MM.1S (cell line): ENCODE measurements around the gene PRR35.

Experiments used
- DNase-seq: peaks from one replicate; pipeline ENCODE4 v3.0.0-alpha.2; 2015
- H2AFZ ChIP-seq: fragments of 300-600 bp; sonication (generic); 2 replicates; pipeline ENCODE4 v1.6.0; 2016; ENCODE audit warnings: antibody characterized with exemption, low read length
- H3F3A ChIP-seq: fragments of 300-600 bp; sonication (generic); 2 replicates; pipeline ENCODE4 v1.6.1; 2016; ENCODE audit warnings: mild to moderate bottlenecking, antibody characterized with exemption, low read length, moderate library complexity, mixed read lengths; ENCODE audit not compliant: insufficient read depth
- H3K27ac ChIP-seq: fragments of 300-600 bp; sonication (generic); 2 replicates; pipeline ENCODE4 v1.5.1; 2016; ENCODE audit warnings: mild to moderate bottlenecking, low read length
- H3K27me3 ChIP-seq: fragments of 300-600 bp; sonication (generic); replicated peaks from 2 replicates; pipeline ENCODE4 v1.6.0; 2016; ENCODE audit warnings: low read length; ENCODE audit not compliant: insufficient read depth
- H3K36me3 ChIP-seq: fragments of 300-600 bp; sonication (generic); replicated peaks from 2 replicates; pipeline ENCODE4 v1.6.1; 2016; ENCODE audit warnings: mild to moderate bottlenecking, low read length, mixed read lengths; ENCODE audit not compliant: insufficient read depth
- H3K4me1 ChIP-seq: fragments of 300-600 bp; sonication (generic); 2 replicates; pipeline ENCODE4 v1.6.1; 2016; ENCODE audit warnings: low read length, mixed read lengths
- H3K4me2 ChIP-seq: fragments of 300-600 bp; sonication (generic); 2 replicates; pipeline ENCODE4 v1.6.0; 2016; ENCODE audit warnings: low read depth, low read length
- H3K4me3 ChIP-seq: fragments of 300-600 bp; sonication (generic); 2 replicates; pipeline ENCODE4 v1.5.1; 2016; ENCODE audit warnings: low read length, mixed read lengths
- H3K79me2 ChIP-seq: fragments of 300-600 bp; sonication (generic); 2 replicates; pipeline ENCODE4 v1.6.1; 2016; ENCODE audit warnings: mixed run types, low read length, mixed read lengths
- H3K9ac ChIP-seq: fragments of 300-600 bp; sonication (generic); 2 replicates; pipeline ENCODE4 v1.6.1; 2016; ENCODE audit warnings: low read length, mixed read lengths
- H3K9me2 ChIP-seq: fragments of 300-600 bp; sonication (generic); replicated peaks from 2 replicates; pipeline ENCODE4 v1.6.1; 2016; ENCODE audit warnings: mild to moderate bottlenecking, low read length, mixed read lengths; ENCODE audit not compliant: insufficient read depth
- H3K9me3 ChIP-seq: fragments of 300-600 bp; sonication (generic); replicated peaks from 2 replicates; pipeline ENCODE4 v1.6.1; 2016; ENCODE audit warnings: mild to moderate bottlenecking, low read length, mixed read lengths; ENCODE audit not compliant: insufficient read depth
- H4K20me1 ChIP-seq: fragments of 300-600 bp; sonication (generic); 2 replicates; pipeline ENCODE4 v1.6.1; 2016; ENCODE audit warnings: mild to moderate bottlenecking, low read length, moderate library complexity, mixed read lengths; ENCODE audit not compliant: insufficient read depth
- EZH2 ChIP-seq: fragments of 300-600 bp; sonication (generic); optimal IDR thresholded peaks from 2 replicates; pipeline ENCODE3; 2017; ENCODE audit warnings: low read depth, mild to moderate bottlenecking, antibody characterized with exemption, low read length, mixed read lengths
- EZH2phosphoT487 ChIP-seq: fragments of 300-600 bp; sonication (generic); IDR thresholded peaks from 2 replicates; pipeline ENCODE4 v1.6.1; 2018; ENCODE audit warnings: antibody characterized with exemption, low read length
- TF ChIP-seq, protein P1 (sequence below): fragments of 300-600 bp; sonication (generic); IDR thresholded peaks from 2 replicates; pipeline ENCODE4 v1.5.1; 2016; ENCODE audit warnings: antibody characterized with exemption, low read length, mixed read lengths

Gene PRR35

DNA sequence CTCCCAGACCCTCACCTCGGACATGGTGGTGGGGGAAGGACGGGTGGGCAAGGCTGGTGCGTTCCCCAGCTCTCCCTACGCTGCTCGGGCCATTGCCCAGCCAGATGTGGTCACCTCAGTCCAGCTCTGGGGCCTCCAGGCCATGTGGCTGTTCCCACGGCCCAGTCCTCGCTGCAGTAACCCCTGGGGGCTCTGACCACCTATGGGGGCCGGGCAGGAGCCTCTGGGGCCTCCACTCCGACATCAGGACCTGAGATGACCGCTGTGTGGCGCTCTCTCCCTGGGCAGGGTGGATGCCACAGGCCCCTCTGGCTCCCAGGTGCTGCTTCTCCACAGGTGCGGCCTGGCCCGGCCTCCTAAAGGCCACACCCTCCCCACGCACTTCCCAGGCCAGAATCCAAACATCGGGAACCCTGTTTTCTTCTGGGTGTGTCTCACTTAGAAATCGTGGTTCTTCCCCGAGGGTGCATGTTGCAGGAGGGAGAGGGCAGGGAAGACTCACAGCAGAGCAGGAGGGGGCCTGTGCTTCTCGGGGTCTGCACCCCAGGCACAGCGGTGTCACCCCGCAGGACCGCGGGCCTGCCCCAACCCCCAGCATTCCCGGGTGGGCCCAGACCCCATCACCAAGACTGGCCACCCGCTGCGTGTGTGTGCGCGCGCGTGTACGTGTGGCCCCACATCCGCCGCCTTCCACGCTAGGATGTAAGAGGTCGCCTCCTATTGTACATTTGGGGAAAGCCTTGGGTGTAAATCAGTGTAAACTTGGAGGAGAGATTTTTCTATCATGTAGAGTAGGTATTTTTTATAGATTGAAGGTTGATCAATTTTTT, 38.6 kb upstream of the PRR35 start:
- H3K4me1 ChIP-seq = peaks cover 5% of the 10 kb centered on the region; the same call in 1 of the 2 replicates
- no peaks in the 10 kb centered on the region for H3K9me2 ChIP-seq
- H3K9ac ChIP-seq = no peak overlapping the region
- DNase-seq = no peak
- peaks cover 16% of the 10 kb centered on the region for H3K79me2 ChIP-seq
- no peaks in the 10 kb centered on the region for H3K9me3 ChIP-seq
- no peak overlapping the region for H2AFZ ChIP-seq
- no peaks in the 10 kb centered on the region for H3F3A ChIP-seq
- no peak overlapping the region for H3K4me3 ChIP-seq
- no peaks in the 10 kb centered on the region for H3K27me3 ChIP-seq
- no peak overlapping the region for H3K27ac ChIP-seq
- H3K36me3 ChIP-seq = no peaks in the 10 kb centered on the region
- H4K20me1 ChIP-seq = no peaks in the 10 kb centered on the region
- no peak overlapping the region for H3K4me2 ChIP-seq
- no peak for TF ChIP-seq EZH2phosphoT487
- TF ChIP-seq, protein P1, sequence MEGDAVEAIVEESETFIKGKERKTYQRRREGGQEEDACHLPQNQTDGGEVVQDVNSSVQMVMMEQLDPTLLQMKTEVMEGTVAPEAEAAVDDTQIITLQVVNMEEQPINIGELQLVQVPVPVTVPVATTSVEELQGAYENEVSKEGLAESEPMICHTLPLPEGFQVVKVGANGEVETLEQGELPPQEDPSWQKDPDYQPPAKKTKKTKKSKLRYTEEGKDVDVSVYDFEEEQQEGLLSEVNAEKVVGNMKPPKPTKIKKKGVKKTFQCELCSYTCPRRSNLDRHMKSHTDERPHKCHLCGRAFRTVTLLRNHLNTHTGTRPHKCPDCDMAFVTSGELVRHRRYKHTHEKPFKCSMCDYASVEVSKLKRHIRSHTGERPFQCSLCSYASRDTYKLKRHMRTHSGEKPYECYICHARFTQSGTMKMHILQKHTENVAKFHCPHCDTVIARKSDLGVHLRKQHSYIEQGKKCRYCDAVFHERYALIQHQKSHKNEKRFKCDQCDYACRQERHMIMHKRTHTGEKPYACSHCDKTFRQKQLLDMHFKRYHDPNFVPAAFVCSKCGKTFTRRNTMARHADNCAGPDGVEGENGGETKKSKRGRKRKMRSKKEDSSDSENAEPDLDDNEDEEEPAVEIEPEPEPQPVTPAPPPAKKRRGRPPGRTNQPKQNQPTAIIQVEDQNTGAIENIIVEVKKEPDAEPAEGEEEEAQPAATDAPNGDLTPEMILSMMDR = no peak
- no peak for TF ChIP-seq EZH2

DNA sequence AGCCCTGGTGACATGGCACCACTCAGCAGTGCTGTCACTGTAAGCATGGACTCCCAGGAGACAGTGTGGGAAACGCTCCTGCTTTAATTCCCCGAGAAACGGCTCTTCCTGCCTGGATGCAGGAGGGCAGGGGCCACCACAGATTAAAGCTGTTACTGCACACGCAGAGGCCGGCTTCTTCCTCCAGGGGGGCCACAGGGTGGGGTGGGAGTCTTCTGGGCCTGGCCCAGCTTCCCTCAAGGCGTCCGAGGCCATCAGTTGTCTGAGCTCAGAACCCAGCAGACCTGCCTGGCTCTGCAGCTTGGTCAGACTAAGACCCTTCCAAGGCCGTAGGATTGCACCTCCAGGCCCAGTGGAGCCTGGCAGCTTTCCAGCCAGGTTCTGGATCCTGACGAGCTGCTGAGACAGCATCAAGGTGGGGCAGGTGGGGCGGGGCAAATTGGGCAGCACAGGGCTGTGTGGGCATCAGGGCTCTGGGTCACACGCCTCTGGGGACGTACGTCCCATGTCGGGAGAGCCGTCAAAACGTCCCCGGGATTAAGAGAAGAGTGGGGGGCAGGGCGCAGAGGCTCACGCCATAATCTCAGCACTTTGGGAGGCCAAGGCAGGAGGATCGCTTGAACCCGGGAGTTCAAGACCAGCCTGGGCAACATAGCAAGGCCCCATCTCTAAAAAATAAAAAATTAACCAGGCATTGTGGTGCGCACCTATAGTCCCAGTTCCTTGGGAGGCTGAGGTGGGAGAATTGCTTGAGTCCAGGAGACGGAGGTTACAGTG, 37.7 kb upstream of the PRR35 start:
- H3K9me3 ChIP-seq = no peaks in the 10 kb centered on the region
- peaks cover 5% of the 10 kb centered on the region; the same call in 1 of the 2 replicates for H3K4me1 ChIP-seq
- H3K4me2 ChIP-seq = no peak overlapping the region
- peaks cover 22% of the 10 kb centered on the region for H3K79me2 ChIP-seq
- DNase-seq = no peak
- H3K36me3 ChIP-seq = no peaks in the 10 kb centered on the region
- TF ChIP-seq EZH2 = no peak
- TF ChIP-seq, protein P1 = no peak
- TF ChIP-seq EZH2phosphoT487 = no peak
- H4K20me1 ChIP-seq = no peaks in the 10 kb centered on the region
- no peak overlapping the region for H3K27ac ChIP-seq
- H3K27me3 ChIP-seq = no peaks in the 10 kb centered on the region
- no peak overlapping the region for H2AFZ ChIP-seq
- H3K9ac ChIP-seq = no peak overlapping the region
- H3K9me2 ChIP-seq = no peaks in the 10 kb centered on the region
- H3K4me3 ChIP-seq = no peak overlapping the region
- H3F3A ChIP-seq = no peaks in the 10 kb centered on the region

DNA sequence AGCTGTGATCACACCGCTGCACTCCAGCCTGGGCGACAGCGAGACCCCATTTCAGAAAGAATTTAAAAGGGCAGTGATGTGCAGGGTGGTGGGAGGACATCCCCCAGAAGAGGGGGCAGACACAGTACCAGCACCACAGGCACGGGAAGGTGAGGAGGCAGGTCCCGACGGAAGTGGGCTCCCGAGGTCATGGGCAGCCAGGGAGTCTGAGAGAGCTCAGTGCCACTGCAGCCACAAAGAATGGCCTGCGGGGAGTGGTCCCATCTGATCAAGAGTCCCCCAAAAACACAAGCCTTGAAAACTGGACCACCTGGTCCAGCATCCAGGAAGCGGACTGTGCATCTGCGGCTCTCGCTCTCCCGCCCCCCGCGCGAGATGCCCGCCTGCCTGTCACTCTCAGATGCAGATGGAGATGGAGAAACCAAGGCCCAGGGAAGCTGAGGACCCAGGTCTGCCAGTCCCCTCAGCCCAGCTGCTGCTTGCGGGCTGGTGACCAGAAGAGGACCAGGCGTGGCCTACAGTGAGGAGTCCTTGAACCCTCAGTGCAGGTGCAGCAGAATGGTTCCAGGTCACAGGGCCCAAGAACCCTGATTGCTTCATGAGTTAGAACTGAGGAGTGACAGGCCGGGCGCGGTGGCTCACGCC, 37.0 kb upstream of the PRR35 start:
- H4K20me1 ChIP-seq = no peaks in the 10 kb centered on the region
- no peaks in the 10 kb centered on the region for H3K36me3 ChIP-seq
- H2AFZ ChIP-seq = no peak overlapping the region
- H3K79me2 ChIP-seq = peaks cover 24% of the 10 kb centered on the region
- no peaks in the 10 kb centered on the region for H3F3A ChIP-seq
- H3K4me1 ChIP-seq = peaks cover 5% of the 10 kb centered on the region; the same call in 1 of the 2 replicates
- H3K4me3 ChIP-seq = no peak overlapping the region
- H3K9ac ChIP-seq = no peak overlapping the region
- no peaks in the 10 kb centered on the region for H3K27me3 ChIP-seq
- TF ChIP-seq EZH2phosphoT487 = no peak
- TF ChIP-seq, protein P1 = no peak
- TF ChIP-seq EZH2 = no peak
- H3K9me3 ChIP-seq = no peaks in the 10 kb centered on the region
- DNase-seq = no peak
- no peak overlapping the region for H3K4me2 ChIP-seq
- no peaks in the 10 kb centered on the region for H3K9me2 ChIP-seq
- H3K27ac ChIP-seq = no peak overlapping the region
